SK-N-SH (cell line): Measurements from ENCODE around the gene TAF5L. TPM values are rescaled to one million over a fixed set of nuclear protein-coding genes. Genes with fewer than 3 reads are reported as not detected.

Experiments
- CTCF ChIA-PET: fragments of 300-600, 350-600 bp; formaldehyde crosslinking; extraction: SDS; loops from one replicate; lab custom pipeline; 2021; lab: Yijun Ruan, JAX
- POLR2A ChIA-PET: fragments of 350-600 bp; sonication (Branson Sonifier 250); formaldehyde crosslinking; extraction: SDS; loops from one replicate; lab custom pipeline; 2020; ENCODE audit warnings: antibody characterized with exemption, inconsistent platforms; lab: Yijun Ruan, JAX
- DNase-seq: peaks from one replicate; pipeline ENCODE4 v3.0.0; 2012
- H2AFZ ChIP-seq: fragments of 200-600 bp; sonication (generic); 2 replicates; pipeline ENCODE4 v1.8.1; 2016; ENCODE audit warnings: antibody characterized with exemption, mild to moderate bottlenecking, low read depth
- H3F3A ChIP-seq: fragments of 200-600 bp; sonication (generic); replicated peaks from 2 replicates; pipeline ENCODE3; 2016; ENCODE audit warnings: antibody characterized with exemption, mild to moderate bottlenecking; ENCODE audit not compliant: insufficient read depth
- H3K27ac ChIP-seq, 2 experiments: fragments of 200-500 bp in 1 of 2; fragments of 200-600 bp in 1 of 2; sonication (Bioruptor generic) in 1 of 2; sonication (generic), shearing (Covaris generic) in 1 of 2; 2 replicates each; pipeline versions ENCODE4 v1.5.1 to v1.6.1; 2014 to 2016; ENCODE audit warnings: low read depth in 2 of 2, inconsistent platforms in 1 of 2, low read length in 1 of 2, mild to moderate bottlenecking in 1 of 2, mixed read lengths in 1 of 2
- H3K27me3 ChIP-seq: fragments of 200-600 bp; sonication (generic), shearing (Covaris generic); 2 replicates; pipeline ENCODE4 v1.6.1; 2016; ENCODE audit warnings: mixed run types; ENCODE audit not compliant: insufficient read depth
- H3K36me3 ChIP-seq, 2 experiments: fragments of 200-500 bp in 1 of 2; fragments of 200-600 bp in 1 of 2; sonication (Bioruptor generic) in 1 of 2; sonication (generic) in 1 of 2; replicated peaks in 1 of 2; 2 replicates each; pipeline versions ENCODE3 to v1.5.1; 2014 to 2016; ENCODE audit warnings: low read length in 1 of 2, mild to moderate bottlenecking in 1 of 2; ENCODE audit not compliant: insufficient read depth in 2 of 2, control insufficient read depth in 1 of 2
- H3K4me1 ChIP-seq, 2 experiments: fragments of 200-500 bp in 1 of 2; fragments of 200-600 bp in 1 of 2; sonication (Bioruptor generic) in 1 of 2; sonication (generic), shearing (Covaris generic) in 1 of 2; 2 replicates each; pipeline versions ENCODE4 v1.5.1 to v1.6.1; 2014 to 2016; ENCODE audit warnings: low read depth in 1 of 2, low read length in 1 of 2, mixed run types in 1 of 2; ENCODE audit not compliant: insufficient read depth in 2 of 2, control insufficient read depth in 1 of 2
- H3K4me2 ChIP-seq: fragments of 200-600 bp; sonication (generic), shearing (Covaris generic); 2 replicates; pipeline ENCODE4 v1.6.1; 2017; ENCODE audit warnings: mixed run types
- H3K4me3 ChIP-seq, 2 experiments: fragments of 200-500 bp in 1 of 2; fragments of 200-600 bp in 1 of 2; sonication (Bioruptor generic) in 1 of 2; sonication (generic), shearing (Covaris generic) in 1 of 2; 2 replicates each; pipeline versions ENCODE4 v1.5.1 to v1.8.1; 2014 to 2016; ENCODE audit warnings: low read depth in 2 of 2, inconsistent platforms in 1 of 2, low read length in 1 of 2, mild to moderate bottlenecking in 1 of 2, mixed read lengths in 1 of 2, moderate library complexity in 1 of 2
- H3K79me2 ChIP-seq: fragments of 200-600 bp; sonication (generic); 2 replicates; pipeline ENCODE4 v1.8.1; 2017; ENCODE audit warnings: mild to moderate bottlenecking; ENCODE audit not compliant: insufficient read depth
- H3K9ac ChIP-seq: fragments of 200-600 bp; sonication (generic); 2 replicates; pipeline ENCODE4 v1.6.1; 2017; ENCODE audit warnings: mixed run types
- H3K9me2 ChIP-seq: fragments of 200-600 bp; sonication (generic); 2 replicates; pipeline ENCODE4 v1.6.1; 2017; ENCODE audit warnings: mixed run types
- H3K9me3 ChIP-seq: fragments of 200-600 bp; sonication (generic); 2 replicates; pipeline ENCODE4 v1.6.1; 2017; ENCODE audit warnings: mixed run types, mild to moderate bottlenecking, moderate library complexity
- H4K20me1 ChIP-seq: fragments of 200-600 bp; sonication (generic); 2 replicates; pipeline ENCODE4 v1.6.1; 2017; ENCODE audit warnings: mild to moderate bottlenecking, mixed run types; ENCODE audit not compliant: insufficient read depth
- CHD2 ChIP-seq: fragments of 150-350 bp; IDR thresholded peaks from 2 replicates; pipeline ENCODE4 v1.6.1; 2018; ENCODE audit warnings: low read length; ENCODE audit not compliant: partially characterized antibody
- EP300 ChIP-seq, 2 experiments: IDR thresholded peaks; 2 replicates each; pipeline versions ENCODE4 v1.4.0 to v1.6.1; 2012; ENCODE audit warnings: borderline replicate concordance in 1 of 2, low read depth in 1 of 2, low read length in 1 of 2
- FOSL2 ChIP-seq: IDR thresholded peaks from 2 replicates; pipeline ENCODE4 v1.4.0; 2012; ENCODE audit warnings: low read depth, mild to moderate bottlenecking, moderate library complexity, borderline replicate concordance
- FOXJ3 ChIP-seq: sonication (generic); formaldehyde crosslinking; IDR thresholded peaks from 2 replicates; pipeline ENCODE4 v1.5.1; 2020; ENCODE audit warnings: mild to moderate bottlenecking, missing genetic modification reagents
- GABPA ChIP-seq: IDR thresholded peaks from 2 replicates; pipeline ENCODE4 v1.4.0; 2012; ENCODE audit warnings: low read depth, mild to moderate bottlenecking
- IRF3 ChIP-seq: fragments of 150-350 bp; IDR thresholded peaks from 2 replicates; pipeline ENCODE4 v1.6.1; 2016; ENCODE audit warnings: mild to moderate bottlenecking, low read depth, low read length
- MEF2A ChIP-seq: IDR thresholded peaks from 2 replicates; pipeline ENCODE4 v1.4.0; 2012; ENCODE audit warnings: low read depth, borderline replicate concordance
- MXI1 ChIP-seq: IDR thresholded peaks from 2 replicates; pipeline ENCODE4 v1.6.1; 2012; ENCODE audit warnings: mild to moderate bottlenecking, low read depth, low read length, improper control_type of control experiment
- NRF1 ChIP-seq: IDR thresholded peaks from 2 replicates; pipeline ENCODE4 v1.6.1; 2012; ENCODE audit warnings: low read depth, mild to moderate bottlenecking, low read length
- POLR2AphosphoS5 ChIP-seq: IDR thresholded peaks from 2 replicates; pipeline ENCODE4 v1.6.1; 2012; ENCODE audit warnings: low read depth, low read length
- RCOR1 ChIP-seq: fragments of 150-350 bp; IDR thresholded peaks from 2 replicates; pipeline ENCODE4 v1.6.1; 2017; ENCODE audit warnings: antibody characterized with exemption, low read length
- RFX5 ChIP-seq: IDR thresholded peaks from 2 replicates; pipeline ENCODE4 v1.6.1; 2012; ENCODE audit warnings: mild to moderate bottlenecking, improper control_type of control experiment, low read length
- RXRA ChIP-seq: IDR thresholded peaks from 2 replicates; pipeline ENCODE4 v1.4.0; 2012; ENCODE audit warnings: low read depth, mild to moderate bottlenecking, borderline replicate concordance
- SIN3A ChIP-seq: IDR thresholded peaks from 2 replicates; pipeline ENCODE4 v1.6.1; 2012; ENCODE audit warnings: low read depth, mild to moderate bottlenecking, low read length, moderate library complexity, borderline replicate concordance
- TAF1 ChIP-seq: IDR thresholded peaks from 2 replicates; pipeline ENCODE4 v1.6.1; 2012; ENCODE audit warnings: low read depth, mild to moderate bottlenecking, low read length, moderate library complexity, borderline replicate concordance
- TCF12 ChIP-seq: IDR thresholded peaks from 2 replicates; pipeline ENCODE4 v1.4.0; 2012
- TEAD4 ChIP-seq: IDR thresholded peaks from 2 replicates; pipeline ENCODE4 v1.4.0; 2012; ENCODE audit warnings: mild to moderate bottlenecking, borderline replicate concordance; ENCODE audit not compliant: insufficient read depth
- ZBTB33 ChIP-seq: IDR thresholded peaks from 2 replicates; pipeline ENCODE4 v1.4.0; 2012; ENCODE audit warnings: low read depth, borderline replicate concordance
- WGBS: methylation state at CpG from one replicate; pipeline ENCODE4 v1.1.6; 2017; ENCODE audit warnings: low lambda C conversion rate; 5-methylcytosine and 5-hydroxymethylcytosine counted together
- polyA plus RNA-seq, 3 experiments: library from polyadenylated mRNA; depleted of rRNA; stranded (reverse); fragments of >200 nt; gene quantifications; 2 replicates each; pipeline ENCODE4 v1.2.3, GENCODE V29; 2012
- TF ChIP-seq, protein P1 (sequence below): fragments of 200-600 bp; sonication (generic); IDR thresholded peaks from 2 replicates; pipeline ENCODE4 v1.6.1; 2017; ENCODE audit warnings: antibody characterized with exemption, mild to moderate bottlenecking, moderate library complexity
- TF ChIP-seq, protein P2 (sequence below): IDR thresholded peaks from 2 replicates; pipeline ENCODE4 v1.4.0; 2012; ENCODE audit warnings: low read depth, borderline replicate concordance

The TAF5L gene
- polyA plus RNA-seq, 1 of the 3 experiments (the other 2 are of a cell fraction), result 17.1 TPM

- H4K20me1 ChIP-seq, result no peaks in the 10 kb centered on the region
- peaks cover 0 to 34% of the 10 kb centered on the region in 2 experiments; a peak in 2 of 4 replicates for H3K4me1 ChIP-seq
- no peak overlapping the region for H2AFZ ChIP-seq
- peaks cover 27 to 53% of the 10 kb centered on the region in 2 experiments for H3K36me3 ChIP-seq
- DNase-seq, result no peak
- POLR2A ChIA-PET, result no interaction called here
- H3K27ac ChIP-seq, result 0 out of 4 replicates have a peak overlapping the region, but pooled peaks of 1 of the 2 experiments have one; percentile 4
- no peaks in the 10 kb centered on the region for H3K9me3 ChIP-seq
- H3K4me2 ChIP-seq, result no peak overlapping the region
- H3K4me3 ChIP-seq, result no peak overlapping the region
- H3F3A ChIP-seq, result no peaks in the 10 kb centered on the region
- CTCF ChIA-PET, result interaction anchor here (0.6 to 2.2 kb wide), 40 partner anchors 11 to 650 kb away, joined by 3 to 17 read pairs (median 4); no protein-coding TSS in a partner anchor
- WGBS, result 99% methylated on average over 5 of the region's 8 CpGs
- H3K27me3 ChIP-seq, result no peaks in the 10 kb centered on the region
- no peak overlapping the region for H3K9ac ChIP-seq
- no peaks in the 10 kb centered on the region for H3K79me2 ChIP-seq
- H3K9me2 ChIP-seq, result no peaks in the 10 kb centered on the region
- TF ChIP-seq FOXJ3 (CRISPR knock-in tag) (no peak), POLR2AphosphoS5 (no peak), MEF2A (no peak), FOSL2 (no peak), RXRA (no peak), TAF1 (no peak), EP300 (IDR thresholded peaks at IDR 0.05; ENCODE audit: borderline replicate concordance in 1 of 2, low read depth in 1 of 2, low read length in 1 of 2) (no peak), RFX5 (no peak), TEAD4 (no peak), MXI1 (no peak), CHD2 (no peak), TCF12 (no peak), ZBTB33 (no peak), IRF3 (no peak), GABPA (no peak), SIN3A (no peak), RCOR1 (no peak), NRF1 (no peak)
- TF ChIP-seq, protein P1, sequence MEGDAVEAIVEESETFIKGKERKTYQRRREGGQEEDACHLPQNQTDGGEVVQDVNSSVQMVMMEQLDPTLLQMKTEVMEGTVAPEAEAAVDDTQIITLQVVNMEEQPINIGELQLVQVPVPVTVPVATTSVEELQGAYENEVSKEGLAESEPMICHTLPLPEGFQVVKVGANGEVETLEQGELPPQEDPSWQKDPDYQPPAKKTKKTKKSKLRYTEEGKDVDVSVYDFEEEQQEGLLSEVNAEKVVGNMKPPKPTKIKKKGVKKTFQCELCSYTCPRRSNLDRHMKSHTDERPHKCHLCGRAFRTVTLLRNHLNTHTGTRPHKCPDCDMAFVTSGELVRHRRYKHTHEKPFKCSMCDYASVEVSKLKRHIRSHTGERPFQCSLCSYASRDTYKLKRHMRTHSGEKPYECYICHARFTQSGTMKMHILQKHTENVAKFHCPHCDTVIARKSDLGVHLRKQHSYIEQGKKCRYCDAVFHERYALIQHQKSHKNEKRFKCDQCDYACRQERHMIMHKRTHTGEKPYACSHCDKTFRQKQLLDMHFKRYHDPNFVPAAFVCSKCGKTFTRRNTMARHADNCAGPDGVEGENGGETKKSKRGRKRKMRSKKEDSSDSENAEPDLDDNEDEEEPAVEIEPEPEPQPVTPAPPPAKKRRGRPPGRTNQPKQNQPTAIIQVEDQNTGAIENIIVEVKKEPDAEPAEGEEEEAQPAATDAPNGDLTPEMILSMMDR, result no peak
- TF ChIP-seq, protein P2, sequence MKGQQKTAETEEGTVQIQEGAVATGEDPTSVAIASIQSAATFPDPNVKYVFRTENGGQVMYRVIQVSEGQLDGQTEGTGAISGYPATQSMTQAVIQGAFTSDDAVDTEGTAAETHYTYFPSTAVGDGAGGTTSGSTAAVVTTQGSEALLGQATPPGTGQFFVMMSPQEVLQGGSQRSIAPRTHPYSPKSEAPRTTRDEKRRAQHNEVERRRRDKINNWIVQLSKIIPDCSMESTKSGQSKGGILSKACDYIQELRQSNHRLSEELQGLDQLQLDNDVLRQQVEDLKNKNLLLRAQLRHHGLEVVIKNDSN, result no peak
Observed at GRCh38 chr1:229661897-229662296, 36.0 kb upstream of the TAF5L start.
